ENCODE data around the gene MACROD2.

- TF ChIP-seq EZH2 (IDR thresholded peaks at IDR 0.05) = no peak
- no peak for TF ChIP-seq POLR2A (IDR thresholded peaks at IDR 0.05; ENCODE audit: borderline replicate concordance, extremely low read depth, insufficient read depth, insufficient read length)
- TF ChIP-seq FOSL1 (IDR thresholded peaks at IDR 0.05; ENCODE audit: low read depth) = no peak
Observed at GRCh38 chr20:15075586-15075985, 1080.3 kb downstream of the MACROD2 start.

All from HCT116 (cell line).